GM18870 (cell line): Measurements from ENCODE around the gene STK32B.
"Not testable (repeated sequence)": the region's sequence is repeated elsewhere in the genome, so short reads cannot be mapped to it uniquely, and the experiment has no call there.

Experiments
- ATAC-seq: cut with Tn5 transposase; IDR thresholded peaks from one replicate; pipeline ENCODE4 v1.9.1; 2021; ENCODE audit warnings: moderate library complexity; ENCODE audit not compliant: unreplicated experiment

Gene STK32B

GRCh38 chr4:5424211-5424610 is 372.9 kb downstream of the STK32B start:
- no peak for ATAC-seq

GRCh38 chr4:5424901-5425300 is 373.6 kb downstream of the STK32B start:
- ATAC-seq, result no peak

- ATAC-seq, result no peak
Observed at GRCh38 chr4:5429747-5430146, 378.5 kb downstream of the STK32B start.

GRCh38 chr4:5433196-5433595 is 381.9 kb downstream of the STK32B start:
- no peak for ATAC-seq

GRCh38 chr4:5435201-5435600 is 383.9 kb downstream of the STK32B start:
- no peak for ATAC-seq

- ATAC-seq, result no peak
Observed at GRCh38 chr4:5435823-5436222, 384.5 kb downstream of the STK32B start.

DNA sequence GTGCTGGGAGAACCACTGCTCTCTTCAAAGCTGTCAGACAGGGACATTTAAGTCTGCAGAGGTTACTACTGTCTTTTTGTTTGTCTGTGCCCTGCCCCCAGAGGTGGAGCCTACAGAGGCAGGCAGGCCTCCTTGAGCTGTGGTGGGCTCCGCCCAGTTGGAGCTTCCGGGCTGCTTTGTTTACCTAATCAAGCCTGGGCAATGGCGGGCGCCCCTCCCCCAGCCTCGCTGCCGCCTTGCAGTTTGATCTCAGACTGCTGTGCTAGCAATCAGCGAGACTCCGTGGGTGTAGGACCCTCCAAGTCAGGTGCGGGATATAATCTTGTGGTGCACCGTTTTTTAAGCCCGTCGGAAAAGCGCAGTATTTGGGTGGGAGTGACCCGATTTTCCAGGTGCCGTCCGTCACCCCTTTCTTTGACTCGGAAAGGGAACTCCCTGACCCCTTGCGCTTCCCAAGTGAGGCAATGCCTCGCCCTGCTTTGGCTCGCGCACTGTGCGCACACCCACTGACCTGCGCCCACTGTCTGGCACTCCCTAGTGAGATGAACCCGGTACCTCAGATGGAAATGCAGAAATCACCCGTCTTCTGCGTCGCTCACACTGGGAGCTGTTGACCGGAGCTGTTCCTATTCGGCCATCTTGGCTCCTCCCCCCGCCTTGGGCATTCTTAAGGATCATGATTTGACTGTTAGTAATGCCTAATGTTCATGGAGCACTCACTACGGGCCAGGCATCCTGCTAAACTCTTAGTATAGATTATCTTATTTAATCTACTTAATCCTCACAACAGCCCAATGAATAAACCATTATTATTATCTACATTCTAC is 392.9 kb downstream of the STK32B start:
- ATAC-seq, result not testable (repeated sequence)

- no peak for ATAC-seq
Observed at GRCh38 chr4:5444918-5445517, 393.7 kb downstream of the STK32B start.

DNA sequence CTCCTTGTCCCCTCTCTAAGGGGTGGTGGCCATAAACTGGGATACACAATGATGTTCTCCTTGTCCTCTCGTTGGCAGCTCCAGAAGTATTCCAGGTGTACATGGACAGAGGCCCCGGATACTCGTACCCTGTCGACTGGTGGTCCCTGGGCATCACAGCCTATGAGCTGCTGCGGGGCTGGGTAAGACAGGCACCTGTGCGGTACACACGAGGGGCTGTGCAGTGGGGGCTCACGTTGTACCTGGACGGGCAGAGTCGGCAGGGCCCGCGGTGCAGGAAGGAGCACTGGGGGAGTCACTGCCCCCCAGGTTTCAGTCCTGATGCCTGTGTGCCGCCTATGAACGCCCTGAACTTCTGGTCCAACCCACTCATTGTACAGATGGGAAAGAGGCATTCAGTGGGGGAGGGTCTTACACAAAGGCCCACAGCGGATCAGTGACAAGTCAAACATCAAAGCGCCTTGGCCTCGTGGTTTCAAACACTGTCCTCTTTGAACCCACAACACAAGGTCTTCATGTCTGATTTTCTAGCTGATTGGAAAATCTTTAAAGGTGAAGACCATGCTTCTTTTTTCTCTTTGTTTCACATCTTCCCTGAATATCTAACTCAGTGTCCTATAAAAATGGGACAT is 395.4 kb downstream of the STK32B start:
- no peak for ATAC-seq

- no peak for ATAC-seq
Observed at GRCh38 chr4:5447755-5448154, 396.5 kb downstream of the STK32B start.

DNA sequence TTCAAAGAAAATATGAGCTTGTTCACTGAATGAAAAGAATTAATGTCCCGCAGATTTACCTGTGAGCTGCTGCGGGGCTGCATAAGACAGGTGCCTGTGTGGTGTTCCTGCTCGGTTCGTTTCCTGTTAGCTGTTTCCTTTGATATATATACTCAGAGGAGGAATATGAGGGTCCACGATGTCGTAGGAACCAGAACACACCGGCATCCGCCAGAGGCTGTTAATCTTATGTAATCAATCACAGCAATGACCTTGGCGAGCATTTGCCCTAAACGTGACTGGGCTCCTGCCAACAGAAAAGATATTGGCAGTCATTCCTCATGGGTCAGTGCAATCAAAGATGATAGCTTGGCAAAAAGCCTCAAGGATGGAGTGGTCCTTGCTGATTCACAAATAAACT is 396.9 kb downstream of the STK32B start:
- no peak for ATAC-seq

DNA sequence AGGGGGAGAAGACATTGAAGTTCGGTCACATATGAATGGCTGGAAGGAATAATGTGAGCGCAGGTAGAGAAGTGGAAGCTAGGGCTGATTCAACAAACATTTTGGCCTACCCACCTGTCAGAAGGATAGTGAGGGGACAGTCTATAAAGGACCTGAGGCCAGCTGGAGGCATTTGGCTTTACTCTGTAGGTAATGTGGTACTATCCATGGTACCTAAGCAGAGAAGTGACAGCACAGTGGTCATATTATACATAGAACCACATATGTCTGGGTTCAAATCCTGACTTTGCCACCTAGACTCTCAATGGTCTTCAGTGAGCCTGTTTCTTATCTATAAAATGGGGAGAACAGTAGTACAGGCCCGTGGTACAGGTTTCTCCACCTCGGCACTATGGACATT is 400.0 kb downstream of the STK32B start:
- no peak for ATAC-seq

DNA sequence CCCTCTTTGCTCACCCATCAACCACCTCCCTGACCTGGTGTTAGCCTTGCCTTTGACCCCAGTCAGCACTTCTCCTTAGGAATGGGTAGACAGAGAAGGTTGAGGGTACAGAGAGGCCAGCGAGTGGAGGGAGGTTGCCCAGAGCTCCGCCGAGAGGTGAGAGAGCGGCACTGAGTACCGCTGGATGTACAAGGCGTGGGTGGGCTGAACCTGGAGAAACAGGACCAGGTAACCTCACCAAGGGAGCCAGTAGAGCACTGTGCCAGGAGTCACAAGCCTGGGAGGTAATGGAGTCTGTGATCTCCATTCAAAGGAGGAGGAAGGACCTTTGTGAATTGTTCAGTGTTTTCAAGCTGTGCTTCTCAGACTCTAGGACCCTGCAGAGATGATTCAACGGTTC is 400.9 kb downstream of the STK32B start:
- ATAC-seq, result no peak

DNA sequence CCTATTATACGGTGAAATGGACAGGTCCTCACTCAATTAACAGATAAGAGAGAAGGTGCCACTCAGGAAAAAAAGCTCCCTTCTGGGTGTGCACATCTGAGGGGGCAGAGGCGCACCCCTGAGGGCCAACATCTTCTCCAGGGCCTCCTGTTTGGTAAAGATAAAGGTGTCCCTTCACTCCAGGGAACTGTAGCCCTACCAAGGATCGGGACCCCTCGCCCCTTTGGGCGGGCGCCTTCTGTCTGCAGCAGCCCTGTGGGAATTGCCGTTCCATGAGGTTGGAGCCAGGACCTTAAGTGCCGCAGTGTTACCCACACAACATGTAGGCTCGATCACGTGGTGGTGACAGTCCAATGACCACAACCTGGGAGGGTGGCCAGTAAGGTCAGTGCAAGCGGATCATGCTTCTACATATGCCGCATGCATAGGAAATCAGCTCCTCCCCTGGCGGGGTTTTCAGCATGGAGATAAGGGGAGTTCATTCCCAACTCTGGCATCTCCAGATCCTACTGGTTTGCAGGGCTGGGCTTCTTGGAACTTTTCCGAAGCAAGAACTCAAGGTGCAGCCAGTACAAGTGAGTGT is 403.8 kb downstream of the STK32B start:
- ATAC-seq, result no peak

- no peak for ATAC-seq
Observed at GRCh38 chr4:5456296-5456845, 405.1 kb downstream of the STK32B start.

GRCh38 chr4:5458676-5459075 is 407.4 kb downstream of the STK32B start:
- no peak for ATAC-seq

DNA sequence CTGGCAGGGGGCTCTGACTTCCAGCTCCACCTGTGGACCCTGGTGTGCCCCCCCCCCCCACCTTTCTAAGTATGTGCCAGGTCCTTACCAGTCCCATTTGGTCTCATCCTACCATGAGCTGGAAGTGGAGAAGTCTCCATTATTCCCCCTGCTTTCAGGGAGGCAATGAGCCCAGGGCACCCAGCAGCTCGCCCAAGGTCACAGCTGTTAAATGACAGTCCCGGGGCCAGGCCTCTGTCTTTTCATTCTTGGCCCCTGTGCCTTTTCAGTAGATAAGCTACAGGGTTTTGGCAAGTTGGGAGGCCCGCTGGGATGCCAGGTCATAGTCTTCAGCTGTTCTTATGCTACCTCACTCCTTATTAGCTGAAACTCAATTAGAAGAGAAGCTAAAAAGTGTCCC is 408.0 kb downstream of the STK32B start:
- no peak for ATAC-seq

GRCh38 chr4:5460106-5460801 is 409.0 kb downstream of the STK32B start:
- ATAC-seq, result no peak

DNA sequence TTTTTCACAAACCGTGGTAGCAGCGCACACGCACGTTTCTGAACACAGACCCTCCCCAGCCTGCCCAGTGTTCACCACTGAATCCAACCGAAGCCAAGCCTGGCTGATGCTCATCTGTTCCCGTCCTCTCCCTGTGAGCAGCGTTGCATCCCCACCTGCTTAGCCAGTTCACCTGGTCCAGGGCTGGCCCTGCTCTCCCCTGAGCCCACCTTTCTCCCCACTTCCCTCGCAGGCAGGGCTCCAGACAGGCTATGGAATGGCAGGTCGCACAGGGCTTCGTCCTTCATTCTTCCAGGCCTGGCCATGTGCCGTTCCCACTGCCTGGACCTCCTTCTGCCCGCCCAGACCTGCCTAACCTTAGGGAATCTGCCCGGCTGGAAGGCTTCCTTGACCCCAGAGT is 410.2 kb downstream of the STK32B start:
- ATAC-seq, result no peak

- no peak for ATAC-seq
Observed at GRCh38 chr4:5462254-5462835, 411.1 kb downstream of the STK32B start.

- ATAC-seq, result no peak
Observed at GRCh38 chr4:5462896-5463295, 411.6 kb downstream of the STK32B start.
